HepG2 (cell line): ENCODE data around the gene NEU1. TPM values are rescaled to one million over a fixed set of nuclear protein-coding genes. Genes with fewer than 3 reads are reported as not detected.

Experiments used
- BORCS8-MEF2B ChIP-seq: sonication (generic); formaldehyde crosslinking; IDR thresholded peaks from 2 replicates; pipeline ENCODE4 v1.8.0; 2022; ENCODE audit warnings: mild to moderate bottlenecking, missing genetic modification reagents
- EEA1 ChIP-seq: sonication (generic); formaldehyde crosslinking; IDR thresholded peaks from 2 replicates; pipeline ENCODE4 v1.5.1; 2020; ENCODE audit warnings: mild to moderate bottlenecking, missing genetic modification reagents, borderline replicate concordance
- GTF2F1 ChIP-seq: fragments of 150-350 bp; IDR thresholded peaks from 2 replicates; pipeline ENCODE4 v1.6.1; 2014; ENCODE audit warnings: low read length
- HMG20A ChIP-seq: IDR thresholded peaks from 2 replicates; pipeline ENCODE4 v1.6.1; 2016; ENCODE audit warnings: borderline replicate concordance
- KDM2A ChIP-seq: sonication (generic); formaldehyde crosslinking; IDR thresholded peaks from 2 replicates; pipeline ENCODE4 v1.4.0; 2020; ENCODE audit warnings: low read depth, missing genetic modification reagents, borderline replicate concordance
- KDM5A ChIP-seq: fragments of 200-600 bp; sonication (generic); IDR thresholded peaks from 2 replicates; pipeline ENCODE4 v1.7.0; 2018; ENCODE audit warnings: antibody characterized with exemption, mild to moderate bottlenecking, low read length, borderline replicate concordance
- KDM6A ChIP-seq: IDR thresholded peaks from 2 replicates; pipeline ENCODE4 v1.6.1; 2016; ENCODE audit warnings: low read depth
- NKX3-1 ChIP-seq: sonication (generic); formaldehyde crosslinking; IDR thresholded peaks from 2 replicates; pipeline ENCODE4 v1.5.0; 2020; ENCODE audit warnings: missing genetic modification reagents
- NR0B2 ChIP-seq: sonication (generic); formaldehyde crosslinking; IDR thresholded peaks from 2 replicates; pipeline ENCODE4 v1.4.0; 2020; ENCODE audit warnings: mild to moderate bottlenecking, missing genetic modification reagents
- REXO4 ChIP-seq: sonication (generic); formaldehyde crosslinking; IDR thresholded peaks from 2 replicates; pipeline ENCODE4 v1.8.0; 2022; ENCODE audit warnings: missing genetic modification reagents, mild to moderate bottlenecking, borderline replicate concordance
- SIX1 ChIP-seq: sonication (generic); formaldehyde crosslinking; IDR thresholded peaks from 2 replicates; pipeline ENCODE4 v1.4.0; 2020; ENCODE audit warnings: missing genetic modification reagents, borderline replicate concordance
- USF2 ChIP-seq, 2 experiments: sonication (generic) in 1 of 2; formaldehyde crosslinking in 1 of 2; IDR thresholded peaks; 2 replicates each; pipeline versions ENCODE4 v1.5.1 to v1.6.1; 2011 to 2020; ENCODE audit warnings: borderline replicate concordance in 1 of 2, low read depth in 1 of 2, low read length in 1 of 2, mild to moderate bottlenecking in 1 of 2, missing genetic modification reagents in 1 of 2, moderate library complexity in 1 of 2
- ZBTB34 ChIP-seq: sonication (generic); formaldehyde crosslinking; IDR thresholded peaks from 2 replicates; pipeline ENCODE4 v1.8.0; 2022; ENCODE audit warnings: mild to moderate bottlenecking, missing genetic modification reagents
- ZBTB46 ChIP-seq: sonication (generic); formaldehyde crosslinking; IDR thresholded peaks from 2 replicates; pipeline ENCODE4 v1.4.0; 2020; ENCODE audit warnings: mild to moderate bottlenecking, missing genetic modification reagents, borderline replicate concordance
- ZFP36L1 ChIP-seq: sonication (generic); formaldehyde crosslinking; IDR thresholded peaks from 2 replicates; pipeline ENCODE4 v1.8.0; 2022; ENCODE audit warnings: mild to moderate bottlenecking, missing genetic modification reagents, moderate library complexity
- ZFP91 ChIP-seq: sonication (generic); formaldehyde crosslinking; IDR thresholded peaks from 2 replicates; pipeline ENCODE4 v1.9.0; 2022; ENCODE audit warnings: missing genetic modification reagents, mild to moderate bottlenecking, borderline replicate concordance
- ZNF3 ChIP-seq: IDR thresholded peaks from 2 replicates; pipeline ENCODE4 v1.7.0; 2017; ENCODE audit warnings: inconsistent platforms
- ZNF335 ChIP-seq: sonication (generic); formaldehyde crosslinking; IDR thresholded peaks from 2 replicates; pipeline ENCODE4 v1.4.0; 2020; ENCODE audit warnings: missing genetic modification reagents
- ZNF639 ChIP-seq: conservative IDR thresholded peaks from 2 replicates; pipeline ENCODE4 v1.6.1; 2018; ENCODE audit warnings: missing genetic modification reagents
- ZNF678 ChIP-seq: sonication (generic); formaldehyde crosslinking; IDR thresholded peaks from 2 replicates; pipeline ENCODE4 v1.4.0; 2020; ENCODE audit warnings: mild to moderate bottlenecking, missing genetic modification reagents
- polyA plus RNA-seq, 8 experiments: library from polyadenylated mRNA; depleted of rRNA in 3 of 8; stranded (reverse) in 7 of 8; unstranded in 1 of 8; fragments of >200 nt; fragmentation: Illumina TruSeq in 4 of 8; extraction: Trizol in 4 of 8; gene quantifications; 2 replicates each; pipeline versions ENCODE4 v1.2.1 to v1.2.3, GENCODE V29; 2011 to 2016; ENCODE audit warnings: low read depth in 4 of 8, missing spikeins in 1 of 8, mixed read lengths in 1 of 8; ENCODE audit not compliant: insufficient read depth in 1 of 8
- total RNA-seq, 5 experiments: library from RNA; depleted of rRNA; stranded (reverse); fragments of >200 nt; fragmentation: Illumina TruSeq; extraction: Trizol; gene quantifications; 2 replicates each; pipeline ENCODE4 v1.2.3, GENCODE V29; 2016; ENCODE audit warnings: low read depth in 1 of 5

Gene NEU1
- total and polyA plus RNA-seq, 2 of the 13 experiments (the other 11 are each of a cell fraction or from before 2014, with no cell fraction given) = 215 to 297 TPM

GRCh38 chr6:31821301-31822035 lies 41.2 kb downstream of the NEU1 start (continued):
- TF ChIP-seq ZBTB34 (no peak), SIX1 (CRISPR knock-in tag) (no peak), ZNF639 (no peak), ZFP36L1 (CRISPR knock-in tag) (no peak), BORCS8-MEF2B (CRISPR knock-in tag) (no peak), ZNF678 (CRISPR knock-in tag) (no peak), ZNF335 (CRISPR knock-in tag) (peak; percentile 99), KDM6A (CRISPR knock-in tag) (no peak), KDM2A (peak; percentile 52; the same call in 1 of the 2 replicates), EEA1 (CRISPR knock-in tag) (0 out of 2 replicates have a peak, but pooled peaks have one; percentile 61), HMG20A (CRISPR knock-in tag) (no peak), NKX3-1 (CRISPR knock-in tag) (no peak; the same call in 1 of the 2 replicates), GTF2F1 (no peak), NR0B2 (CRISPR knock-in tag) (no peak), KDM5A (peak; percentile 48; the same call in 1 of the 2 replicates), USF2 (IDR thresholded peaks at IDR 0.05; ENCODE audit: low read depth, low read length) (no peak), USF2 (CRISPR knock-in tag; IDR thresholded peaks at IDR 0.05; ENCODE audit: borderline replicate concordance) (no peak), REXO4 (no peak), ZNF3 (CRISPR knock-in tag) (no peak), ZBTB46 (CRISPR knock-in tag) (no peak), ZFP91 (CRISPR knock-in tag) (peak; percentile 32; the same call in 1 of the 2 replicates)
